B cell (primary cell): ENCODE results near the gene MAP3K19.

Experiments
- EZH2 ChIP-seq: IDR thresholded peaks from 2 replicates; pipeline ENCODE4 v1.6.1; 2012; ENCODE audit warnings: borderline replicate concordance, low read depth, mild to moderate bottlenecking, moderate library complexity, low read length; ENCODE audit not compliant: insufficient read depth, poor library complexity, severe bottlenecking
- TF ChIP-seq, protein P1 (sequence below): fragments of 200-600 bp; IDR thresholded peaks from one replicate; pipeline ENCODE4 v1.8.0; 2022; ENCODE audit warnings: antibody characterized with exemption, mild to moderate bottlenecking

DNA sequence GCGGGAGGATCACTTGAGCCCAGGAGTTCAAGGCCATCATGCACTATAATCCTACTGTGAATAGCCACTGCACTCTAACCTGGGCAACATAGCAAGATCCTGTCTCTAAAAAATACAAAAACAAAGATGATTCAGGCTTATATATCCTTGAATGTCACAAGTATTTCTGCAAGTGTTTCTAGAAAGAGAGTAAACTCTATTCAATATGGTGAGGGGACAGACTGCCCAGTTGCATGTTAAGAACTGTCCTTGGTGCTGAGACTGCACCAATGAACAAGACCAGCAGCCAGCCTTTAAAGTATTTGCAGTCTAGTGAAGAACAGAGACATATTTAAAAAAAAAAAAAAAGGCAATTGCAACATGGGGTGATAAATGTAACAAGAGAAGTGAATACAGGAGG, 16.4 kb downstream of the MAP3K19 start:
- no peak for TF ChIP-seq EZH2
- TF ChIP-seq, protein P1, sequence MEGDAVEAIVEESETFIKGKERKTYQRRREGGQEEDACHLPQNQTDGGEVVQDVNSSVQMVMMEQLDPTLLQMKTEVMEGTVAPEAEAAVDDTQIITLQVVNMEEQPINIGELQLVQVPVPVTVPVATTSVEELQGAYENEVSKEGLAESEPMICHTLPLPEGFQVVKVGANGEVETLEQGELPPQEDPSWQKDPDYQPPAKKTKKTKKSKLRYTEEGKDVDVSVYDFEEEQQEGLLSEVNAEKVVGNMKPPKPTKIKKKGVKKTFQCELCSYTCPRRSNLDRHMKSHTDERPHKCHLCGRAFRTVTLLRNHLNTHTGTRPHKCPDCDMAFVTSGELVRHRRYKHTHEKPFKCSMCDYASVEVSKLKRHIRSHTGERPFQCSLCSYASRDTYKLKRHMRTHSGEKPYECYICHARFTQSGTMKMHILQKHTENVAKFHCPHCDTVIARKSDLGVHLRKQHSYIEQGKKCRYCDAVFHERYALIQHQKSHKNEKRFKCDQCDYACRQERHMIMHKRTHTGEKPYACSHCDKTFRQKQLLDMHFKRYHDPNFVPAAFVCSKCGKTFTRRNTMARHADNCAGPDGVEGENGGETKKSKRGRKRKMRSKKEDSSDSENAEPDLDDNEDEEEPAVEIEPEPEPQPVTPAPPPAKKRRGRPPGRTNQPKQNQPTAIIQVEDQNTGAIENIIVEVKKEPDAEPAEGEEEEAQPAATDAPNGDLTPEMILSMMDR, result no peak
